Adrenal gland (tissue), 12 donors: ENCODE measurements around the gene NLRX1. TPM values are rescaled to one million over a fixed set of nuclear protein-coding genes. Genes with fewer than 3 reads are reported as not detected.
"Not testable (repeated sequence)": the region's sequence is repeated elsewhere in the genome, so short reads cannot be mapped to it uniquely, and the experiment has no call there.

ENCODE experiments used
- DNase-seq, 7 donors: peaks; one replicate each; pipeline ENCODE4 v3.0.0-alpha.2; 2019 to 2020
- H3K27ac ChIP-seq, 5 donors: fragments of 200-600 bp; sonication (generic) in 4 of 5; 1 replicate in 3 of 5; 2 replicates in 2 of 5; pipeline versions ENCODE4 v1.5.1 to v1.8.0; 2016 to 2020; ENCODE audit warnings: mild to moderate bottlenecking in 1 of 5
- H3K27me3 ChIP-seq: fragments of 200-600 bp; 2 replicates; pipeline ENCODE4 v1.8.0; 2021
- H3K36me3 ChIP-seq, 2 donors: fragments of 200-600 bp; replicated peaks in 1 of 2; 1 replicate in 1 of 2; 2 replicates in 1 of 2; pipeline versions ENCODE4 v1.5.1 to v1.8.0; 2018 to 2022
- H3K4me1 ChIP-seq, 2 donors: fragments of 200-600 bp; replicated peaks in 1 of 2; 1 replicate in 1 of 2; 2 replicates in 1 of 2; pipeline versions ENCODE4 v1.5.1 to v1.8.0; 2018 to 2021
- H3K4me3 ChIP-seq, 4 donors: fragments of 200-600 bp; sonication (generic) in 3 of 4; one replicate each; pipeline ENCODE4 v1.5.1; 2016 to 2018
- H3K9me3 ChIP-seq, 3 donors: fragments of 200-600 bp; sonication (generic) in 1 of 3; replicated peaks in 1 of 3; 1 replicate in 2 of 3; 2 replicates in 1 of 3; pipeline versions ENCODE4 v1.5.1 to v1.8.0; 2016 to 2021
- POLR2A ChIP-seq, 2 donors: fragments of 450-650 bp; IDR thresholded peaks; one replicate each; pipeline ENCODE4 v1.6.1; 2017; ENCODE audit warnings: antibody characterized with exemption in 2 of 2, mild to moderate bottlenecking in 2 of 2, moderate library complexity in 1 of 2
- WGBS, 4 donors: extraction: QIAGEN DNeasy Blood & Tissue Kit in 2 of 4; methylation state at CpG; one replicate each; pipeline versions ENCODE4 v1.1.5 to v1.1.7; 2013 to 2017; 5-methylcytosine and 5-hydroxymethylcytosine counted together
- intact Hi-C, 2 donors: fragments of 100-400 bp; cut with DNase I; formaldehyde crosslinking; loops; one replicate each; pipeline versions ENCODE4 v1.14.1 to v1.15.0; 2022 to 2023
- polyA plus RNA-seq, 3 donors: library from polyadenylated mRNA; stranded (reverse); fragments of 200-250 nt in 2 of 3; fragments of 350-450 nt in 1 of 3; fragmentation: Illumina TruSeq in 1 of 3; extraction: RNeasy Lipid Tissue Mini Kit (QIAGEN cat#74804) in 1 of 3; gene quantifications; one replicate each; pipeline ENCODE4 v1.2.3, GENCODE V29; 2013 to 2014
- total RNA-seq, 9 donors: library from RNA; depleted of rRNA in 4 of 9; stranded (reverse); fragments of >200 nt in 4 of 9; fragments of 120-200 nt in 1 of 9; fragmentation: NEBNext Ultra II Directional in 1 of 9; extraction: Animal tissue kit (Norgen Biotek cat#: 25700) in 1 of 9; gene quantifications; one replicate each; pipeline versions ENCODE4 v1.1.0 to v1.2.4, GENCODE V29; 2013 to 2023
- TF ChIP-seq, protein P1 (sequence below), 6 experiments: fragments of 450-650 bp in 4 of 6; fragments of 200-600 bp in 2 of 6; sonication (generic) in 1 of 6; IDR thresholded peaks; 1 replicate in 5 of 6; 2 replicates in 1 of 6; pipeline versions ENCODE4 v1.5.1 to v1.8.0; 2016 to 2021; ENCODE audit warnings: antibody characterized with exemption in 6 of 6, mild to moderate bottlenecking in 2 of 6, moderate library complexity in 1 of 6
- donor health status: healthy with polysubstance abuse.
- donor health status: Bipolar disorder and iron deficiency.
- donor health status: DM: yes; HTN: yes; CAD: no.
- donor health status: DM: no; HTN: no; CAD: no.
- donor health status: DM: no; HTN: no; CAD: no.
- donor health status: DM: yes; HTN: yes; CAD: no.

Gene NLRX1
- total and polyA plus RNA-seq, 12 donors: 5.5 to 32.7 (median 20.2) TPM

- no peaks in the 10 kb centered on the region for H3K27me3 ChIP-seq
- DNase-seq: no peak
- WGBS, 4 donors: 90 to 96% (median 92%) methylated on average over 5 to 13 of the region's 13 CpGs
Measured at GRCh38 chr11:119158467-119158866, 10.1 kb upstream of the NLRX1 start.

DNA sequence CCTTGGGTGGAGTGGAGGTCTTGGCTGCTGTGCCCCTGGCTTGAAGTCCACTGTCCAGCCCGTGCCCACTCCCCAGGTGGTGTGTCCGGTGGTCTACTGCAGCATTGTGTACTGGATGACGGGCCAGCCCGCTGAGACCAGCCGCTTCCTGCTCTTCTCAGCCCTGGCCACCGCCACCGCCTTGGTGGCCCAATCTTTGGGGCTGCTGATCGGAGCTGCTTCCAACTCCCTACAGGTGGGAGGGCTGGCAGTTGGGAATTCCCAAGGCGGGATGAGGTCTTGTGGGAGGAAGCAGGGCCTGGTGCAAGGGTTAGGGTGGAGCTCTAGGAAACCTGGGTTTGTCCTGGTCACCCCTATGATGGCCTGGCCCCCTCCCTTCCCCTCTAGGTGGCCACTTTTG is 8.4 kb upstream of the NLRX1 start:
- no peak overlapping the region for H3K27ac ChIP-seq
- H3K36me3 ChIP-seq: no peaks in the 10 kb centered on the region
- H3K27me3 ChIP-seq: no peaks in the 10 kb centered on the region
- no peaks in the 10 kb centered on the region for H3K4me1 ChIP-seq
- intact Hi-C loops: no loop called here
- H3K9me3 ChIP-seq: no peaks in the 10 kb centered on the region
- DNase-seq: no peak
- H3K4me3 ChIP-seq: no peak overlapping the region
- TF ChIP-seq, protein P1, sequence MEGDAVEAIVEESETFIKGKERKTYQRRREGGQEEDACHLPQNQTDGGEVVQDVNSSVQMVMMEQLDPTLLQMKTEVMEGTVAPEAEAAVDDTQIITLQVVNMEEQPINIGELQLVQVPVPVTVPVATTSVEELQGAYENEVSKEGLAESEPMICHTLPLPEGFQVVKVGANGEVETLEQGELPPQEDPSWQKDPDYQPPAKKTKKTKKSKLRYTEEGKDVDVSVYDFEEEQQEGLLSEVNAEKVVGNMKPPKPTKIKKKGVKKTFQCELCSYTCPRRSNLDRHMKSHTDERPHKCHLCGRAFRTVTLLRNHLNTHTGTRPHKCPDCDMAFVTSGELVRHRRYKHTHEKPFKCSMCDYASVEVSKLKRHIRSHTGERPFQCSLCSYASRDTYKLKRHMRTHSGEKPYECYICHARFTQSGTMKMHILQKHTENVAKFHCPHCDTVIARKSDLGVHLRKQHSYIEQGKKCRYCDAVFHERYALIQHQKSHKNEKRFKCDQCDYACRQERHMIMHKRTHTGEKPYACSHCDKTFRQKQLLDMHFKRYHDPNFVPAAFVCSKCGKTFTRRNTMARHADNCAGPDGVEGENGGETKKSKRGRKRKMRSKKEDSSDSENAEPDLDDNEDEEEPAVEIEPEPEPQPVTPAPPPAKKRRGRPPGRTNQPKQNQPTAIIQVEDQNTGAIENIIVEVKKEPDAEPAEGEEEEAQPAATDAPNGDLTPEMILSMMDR (IDR thresholded peaks at IDR 0.05): no peak
- TF ChIP-seq POLR2A (IDR thresholded peaks at IDR 0.05): no peak
- WGBS, 4 donors: 82 to 95% (median 93%) methylated on average over 2 to 9 of the region's 9 CpGs

More at GRCh38 chr11:119158467-119158866, 10.1 kb upstream of the NLRX1 start:
- no peak overlapping the region for H3K27ac ChIP-seq
- H3K9me3 ChIP-seq: no peaks in the 10 kb centered on the region
- no peak overlapping the region for H3K4me3 ChIP-seq
- no peaks in the 10 kb centered on the region for H3K36me3 ChIP-seq
- intact Hi-C loops: no loop called here
- TF ChIP-seq, protein P1 (IDR thresholded peaks at IDR 0.05): no peak
- no peak for TF ChIP-seq POLR2A (IDR thresholded peaks at IDR 0.05)
- no peaks in the 10 kb centered on the region for H3K4me1 ChIP-seq

DNA sequence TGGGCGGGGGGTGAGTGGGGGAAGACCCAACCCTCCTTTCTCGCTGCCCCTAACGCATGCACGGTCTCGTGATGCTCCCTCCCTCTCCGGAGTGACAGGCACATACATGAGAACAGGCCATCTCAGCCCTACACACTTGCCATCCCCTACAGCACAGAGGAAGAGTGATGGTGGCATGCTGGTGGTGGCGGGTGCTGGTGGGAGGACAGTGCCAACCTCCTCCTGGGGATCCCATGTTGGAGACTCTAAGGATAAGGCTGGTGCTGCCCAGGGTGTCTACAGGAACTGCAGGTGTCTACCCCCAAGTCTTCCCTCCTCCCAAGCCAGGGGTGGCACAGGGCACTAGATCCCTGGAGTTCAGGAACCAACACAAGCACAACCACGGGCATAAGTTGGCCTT is 6.7 kb upstream of the NLRX1 start:
- H3K36me3 ChIP-seq: no peaks in the 10 kb centered on the region
- no peaks in the 10 kb centered on the region for H3K9me3 ChIP-seq
- H3K4me1 ChIP-seq: no peaks in the 10 kb centered on the region
- no peak for DNase-seq
- no peak overlapping the region for H3K4me3 ChIP-seq
- WGBS, 4 donors: 76 to 90% (median 86%) methylated on average over 8 of the region's 8 CpGs
- TF ChIP-seq POLR2A (IDR thresholded peaks at IDR 0.05): no peak
- TF ChIP-seq, protein P1 (IDR thresholded peaks at IDR 0.05): no peak
- H3K27ac ChIP-seq: no peak overlapping the region
- intact Hi-C loops: no loop called here
- H3K27me3 ChIP-seq: no peaks in the 10 kb centered on the region

GRCh38 chr11:119166368-119167076 is 2.0 kb upstream of the NLRX1 start:
- no peak for DNase-seq
- intact Hi-C loops: no loop called here
- H3K4me1 ChIP-seq: peaks cover 0 to 11% of the 10 kb centered on the region in 2 donors
- no peak overlapping the region for H3K4me3 ChIP-seq
- no peak for TF ChIP-seq POLR2A (IDR thresholded peaks at IDR 0.05)
- TF ChIP-seq, protein P1 (IDR thresholded peaks at IDR 0.05): no peak
- no peaks in the 10 kb centered on the region for H3K27me3 ChIP-seq
- 57 to 72% (median 62%) methylated on average over 8 of the region's 8 CpGs for WGBS, 4 donors
- no peaks in the 10 kb centered on the region for H3K9me3 ChIP-seq
- no peaks in the 10 kb centered on the region for H3K36me3 ChIP-seq
- H3K27ac ChIP-seq: no peak overlapping the region

- H3K9me3 ChIP-seq, DNase-seq, H3K4me3 ChIP-seq, H3K27ac ChIP-seq, H3K36me3 ChIP-seq, H3K27me3 ChIP-seq, intact Hi-C loops: not testable (repeated sequence)
- WGBS, 4 donors: 82 to 94% (median 89%) methylated on average over 10 of the region's 10 CpGs
- peaks cover 0 to 11% of the 10 kb centered on the region in 2 donors for H3K4me1 ChIP-seq
Measured at GRCh38 chr11:119167077-119167458, 1.5 kb upstream of the NLRX1 start.
